Umbilical cord (tissue), 2 donors: ENCODE measurements around the gene RNASE13. TPM values are rescaled to one million over a fixed set of nuclear protein-coding genes. Genes with fewer than 3 reads are reported as not detected.

Source experiments
- DNase-seq: peaks from one replicate; pipeline ENCODE4 v3.0.0-alpha.2; 2015; ENCODE audit warnings: low spot score
- total RNA-seq: library from RNA; depleted of rRNA; stranded (reverse); fragments of >200 nt; gene quantifications from one replicate; pipeline ENCODE4 v1.2.3, GENCODE V29; 2014; ENCODE audit warnings: low replicate concordance; ENCODE audit not compliant: insufficient read depth

RNASE13 gene
- total RNA-seq, 1 donor from 2014 or later: not detected

- no peak for DNase-seq
Observed at GRCh38 chr14:21066882-21067502, 32.4 kb upstream of the RNASE13 start.

DNA sequence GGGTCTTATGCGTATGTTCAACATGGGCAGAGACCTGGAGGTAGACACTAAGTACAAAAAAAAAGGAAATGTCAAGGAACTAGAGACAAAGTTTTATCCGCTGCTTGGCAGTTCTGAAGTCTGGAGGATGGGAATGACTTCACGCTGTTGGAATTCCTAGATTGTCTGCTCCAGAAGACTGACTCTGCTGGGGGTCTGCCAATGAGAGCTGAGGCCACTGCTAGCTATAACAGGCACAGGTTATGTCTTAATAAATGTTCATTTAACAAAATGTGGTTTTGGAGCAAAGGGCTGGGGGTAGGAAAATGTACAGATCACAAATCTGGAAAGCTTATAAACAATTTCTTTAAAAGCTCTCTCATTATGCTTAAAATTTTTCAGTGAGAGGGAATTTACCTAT lies 28.9 kb upstream of the RNASE13 start:
- peak; percentile 56 for DNase-seq

GRCh38 chr14:21061347-21061668 lies 26.7 kb upstream of the RNASE13 start:
- DNase-seq: no peak

GRCh38 chr14:21060614-21061346 lies 26.2 kb upstream of the RNASE13 start:
- no peak for DNase-seq

DNA sequence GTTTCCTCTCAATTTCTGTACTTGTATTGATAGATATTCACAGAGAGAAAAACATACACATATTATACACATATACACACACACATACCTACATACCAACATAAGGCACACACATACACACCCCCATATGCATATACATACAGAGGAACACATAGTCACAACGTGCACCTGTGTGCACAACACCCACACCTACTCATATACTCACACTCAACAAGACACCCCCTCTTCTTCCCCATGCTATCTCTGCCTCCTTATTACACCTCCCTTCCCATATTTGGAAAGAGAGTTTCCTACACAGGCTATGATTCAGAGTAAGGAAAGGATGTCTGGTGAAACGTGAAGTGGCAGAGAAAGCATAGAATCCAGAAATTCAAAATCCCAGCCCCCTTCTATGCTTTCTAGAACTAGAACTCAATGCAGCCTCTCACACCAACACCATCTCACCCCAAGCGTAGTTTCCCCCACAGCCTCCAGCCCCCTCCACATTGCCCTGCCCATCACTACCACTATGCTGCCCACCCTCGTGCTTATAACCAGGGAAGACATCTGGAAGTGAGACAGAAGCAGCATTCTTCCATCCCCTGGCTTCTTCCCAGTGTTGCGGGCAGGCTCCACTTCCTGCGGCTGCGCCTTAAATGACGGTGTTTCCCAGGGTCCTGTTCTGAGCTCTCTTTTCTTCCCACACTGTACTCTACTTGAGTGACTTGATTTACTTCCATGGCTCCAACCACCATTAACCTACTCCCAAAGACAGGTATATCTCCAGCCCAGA lies 25.4 kb upstream of the RNASE13 start:
- DNase-seq: no peak

DNA sequence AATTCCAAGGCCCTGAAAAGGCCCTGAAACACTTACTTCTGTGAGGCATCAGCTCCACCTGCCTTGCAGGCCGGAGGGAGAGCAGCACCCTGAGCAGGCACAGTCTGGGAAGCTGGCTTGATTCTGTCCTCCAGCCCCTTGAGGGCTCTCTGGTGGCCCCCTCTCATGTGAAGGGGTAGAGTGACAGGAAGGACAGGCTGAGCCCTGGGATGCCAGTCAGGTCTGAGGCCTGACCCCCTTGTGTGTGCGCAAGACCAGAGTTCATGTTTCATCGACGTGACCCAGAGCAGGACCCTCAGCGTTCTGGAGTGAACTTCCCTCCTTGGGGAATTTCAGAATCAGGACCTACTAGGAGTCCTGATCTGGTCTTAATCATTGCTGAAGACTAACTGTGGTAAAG lies 24.3 kb upstream of the RNASE13 start:
- no peak for DNase-seq

DNA sequence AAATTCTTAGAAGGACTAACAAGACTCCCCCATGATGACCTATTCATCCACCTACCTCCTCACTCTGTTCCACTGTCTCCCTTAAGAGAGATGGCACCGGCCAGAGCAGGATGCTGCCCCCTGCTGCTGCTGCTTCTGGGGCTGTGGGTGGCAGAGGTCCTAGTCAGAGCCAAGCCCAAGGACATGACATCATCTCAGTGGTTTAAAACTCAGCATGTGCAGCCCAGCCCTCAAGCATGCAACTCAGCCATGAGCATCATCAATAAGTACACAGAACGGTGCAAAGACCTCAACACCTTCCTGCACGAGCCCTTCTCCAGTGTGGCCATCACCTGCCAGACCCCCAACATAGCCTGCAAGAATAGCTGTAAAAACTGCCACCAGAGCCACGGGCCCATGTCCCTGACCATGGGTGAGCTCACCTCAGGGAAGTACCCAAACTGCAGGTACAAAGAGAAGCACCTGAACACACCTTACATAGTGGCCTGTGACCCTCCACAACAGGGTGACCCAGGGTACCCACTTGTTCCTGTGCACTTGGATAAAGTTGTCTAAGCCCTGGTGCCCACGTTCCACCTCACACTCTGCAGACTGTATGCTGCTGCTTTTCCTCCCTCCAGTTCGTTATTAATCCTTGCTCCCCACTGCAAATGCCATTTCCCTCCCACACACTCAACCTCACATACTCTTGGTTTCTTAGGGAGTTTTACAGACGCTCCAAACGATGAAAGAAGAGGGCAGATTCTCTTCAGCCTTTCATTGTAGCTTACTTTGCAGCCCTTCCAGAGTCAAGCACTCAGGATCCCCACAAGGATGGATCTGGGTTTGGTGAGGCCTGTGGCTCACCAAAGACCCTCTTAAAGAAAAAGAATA lies 23.4 kb upstream of the RNASE13 start, which contains the start of gene RNASE8:
RNASE8 (plus strand) TSS at position 20 of the 873 bp plus-strand sequence; CDS start at position 91, 71 bp downstream.
- DNase-seq: no peak

GRCh38 chr14:21056520-21057163 lies 22.0 kb upstream of the RNASE13 start:
- DNase-seq: no peak

DNA sequence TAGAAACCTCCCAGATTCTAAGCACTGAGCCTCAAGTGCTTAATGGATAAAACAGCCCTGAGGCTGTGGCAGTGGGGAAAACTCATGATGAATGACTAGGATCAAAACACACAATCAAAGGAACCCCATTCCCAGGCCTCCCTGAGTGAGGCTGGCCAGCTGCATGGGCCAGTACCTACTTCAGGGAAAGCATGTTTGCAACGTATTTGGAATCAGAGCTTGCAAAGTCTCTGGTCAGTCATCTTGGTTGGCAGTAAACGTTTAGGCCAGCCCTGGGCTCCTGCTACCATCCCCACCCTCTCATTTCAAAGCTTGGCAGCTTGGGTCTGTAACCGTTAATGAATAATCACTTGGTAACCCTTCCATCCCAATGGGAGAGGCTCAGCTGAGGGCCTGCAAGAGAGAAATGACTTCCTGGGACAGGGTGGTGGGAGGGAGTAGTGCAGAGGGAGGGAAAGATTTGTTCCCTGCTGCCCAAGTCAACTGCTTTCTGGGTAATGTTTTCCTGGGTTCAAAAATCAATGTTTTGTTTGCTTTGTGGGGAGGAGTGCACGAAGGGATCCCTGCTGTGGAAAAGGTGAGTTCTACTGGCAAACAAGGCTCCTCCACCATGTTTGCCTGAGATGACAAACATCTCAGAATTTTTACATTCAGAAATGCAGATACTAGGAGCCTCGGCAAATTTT lies 21.0 kb upstream of the RNASE13 start:
- DNase-seq: peak; percentile 65

GRCh38 chr14:21054768-21055145 lies 20.1 kb upstream of the RNASE13 start:
- DNase-seq: no peak

GRCh38 chr14:21054123-21054767 lies 19.6 kb upstream of the RNASE13 start:
- DNase-seq: no peak

GRCh38 chr14:21053184-21054122 lies 18.8 kb upstream of the RNASE13 start:
- DNase-seq: no peak

DNA sequence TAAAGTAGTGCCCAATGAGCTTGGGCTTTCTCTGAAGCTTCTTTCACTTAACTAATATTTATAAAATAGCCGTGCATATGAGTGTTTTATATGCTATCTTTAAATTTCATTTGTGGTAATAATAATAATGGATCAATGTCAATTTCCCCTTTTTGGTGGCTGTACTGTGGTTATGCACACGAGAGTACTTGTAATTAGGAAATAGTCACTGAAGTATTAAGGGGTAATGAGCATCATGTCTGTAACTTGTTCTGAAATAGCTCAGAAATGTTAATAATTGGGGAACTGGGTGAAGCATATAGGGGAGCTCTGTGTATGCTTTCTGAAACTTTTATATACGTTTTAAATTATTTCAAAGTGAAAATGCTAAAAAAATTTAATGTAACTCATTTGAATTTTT lies 16.0 kb upstream of the RNASE13 start:
- DNase-seq: no peak

DNA sequence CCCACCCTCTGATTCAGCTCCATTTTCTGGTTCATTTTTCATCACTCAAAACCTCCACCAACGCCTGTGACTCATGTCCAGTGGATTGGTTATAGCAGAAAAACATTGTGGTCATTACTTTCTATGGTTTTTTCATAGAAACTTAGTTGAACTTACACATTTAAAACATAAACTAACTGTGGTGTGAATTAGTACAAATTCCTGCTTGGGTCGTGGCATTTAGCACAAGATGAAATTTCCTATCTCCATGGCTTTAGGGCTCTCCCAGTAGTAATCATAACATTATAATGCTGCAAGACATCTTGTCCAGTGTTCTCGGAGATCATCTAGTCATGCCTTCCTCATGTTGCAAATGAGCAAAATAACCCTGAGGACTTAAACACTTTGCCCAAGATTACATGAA lies 14.7 kb upstream of the RNASE13 start:
- DNase-seq: no peak

DNA sequence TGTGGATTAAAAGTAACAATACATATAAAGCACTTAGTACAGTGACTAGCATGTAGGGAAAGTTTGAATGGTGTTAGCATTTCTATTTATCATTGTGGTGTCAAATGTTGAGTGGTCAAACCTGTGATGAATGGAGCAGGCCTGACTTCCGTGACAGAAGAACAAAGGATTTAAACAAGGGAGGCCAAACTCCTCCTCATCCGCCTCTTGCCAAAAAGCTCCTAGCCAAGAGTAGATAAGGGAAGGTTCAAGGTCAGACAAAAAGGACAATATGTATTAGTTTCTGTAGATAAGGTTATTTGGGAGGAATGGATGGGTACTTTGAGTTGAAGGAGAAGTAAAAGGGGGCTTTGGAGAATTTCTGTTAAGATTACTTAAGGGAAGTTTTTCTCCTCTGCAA lies 14.0 kb upstream of the RNASE13 start:
- DNase-seq: no peak

DNA sequence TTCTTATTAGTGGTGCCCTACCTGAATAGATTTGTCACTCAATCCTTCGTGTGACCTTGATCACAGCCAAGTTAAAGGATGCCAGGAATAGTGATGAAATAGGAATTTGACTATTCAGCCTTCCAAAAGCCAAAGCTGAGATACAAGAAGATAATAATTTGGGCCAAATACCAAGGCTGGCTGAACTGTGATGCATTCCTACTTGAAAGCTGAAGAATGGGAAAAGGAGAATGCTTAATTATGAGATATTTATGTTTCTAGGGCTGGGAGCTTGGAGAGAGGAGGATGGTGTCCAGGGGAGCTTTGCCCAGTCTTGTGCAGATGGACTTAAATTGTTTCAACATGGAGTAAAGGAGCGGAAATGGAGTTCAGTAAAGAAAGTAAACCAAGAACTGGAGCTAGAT lies 12.8 kb upstream of the RNASE13 start:
- DNase-seq: no peak

DNA sequence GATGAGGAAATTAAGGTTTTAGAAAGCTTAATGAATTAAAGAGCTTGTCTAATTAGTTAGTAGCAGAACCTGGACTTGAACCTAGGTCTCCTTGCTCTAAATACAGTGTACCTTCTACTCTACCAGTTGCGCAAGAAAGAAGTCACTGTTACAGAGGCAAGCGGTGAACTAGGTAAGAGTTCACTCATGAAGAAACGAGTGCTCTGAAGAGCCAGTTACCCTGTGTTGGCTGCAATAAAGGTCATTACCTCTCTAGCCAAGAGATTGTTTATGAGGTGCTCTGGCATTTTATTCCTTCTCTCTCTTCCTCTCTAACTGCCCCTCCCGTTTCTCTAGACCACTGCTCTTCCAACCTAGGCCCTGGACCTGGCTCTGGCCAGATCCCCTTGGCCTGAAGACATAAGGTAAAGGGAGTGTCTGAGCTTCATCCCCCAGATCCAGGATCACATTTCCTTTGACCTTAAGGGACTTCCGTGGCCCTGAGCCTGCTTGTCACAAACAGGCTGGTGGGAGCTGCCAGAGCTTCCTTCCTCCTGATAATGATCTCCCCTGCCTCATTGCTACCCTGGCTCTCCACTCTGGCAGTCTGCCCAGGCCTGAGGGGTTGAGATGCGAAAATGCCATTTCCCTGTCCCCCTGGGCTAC lies 9.5 kb upstream of the RNASE13 start:
- DNase-seq: no peak

GRCh38 chr14:21043387-21043973 lies 8.9 kb upstream of the RNASE13 start:
- DNase-seq: no peak
